Endometrial microvascular endothelial cells (primary cell): ENCODE results near the gene METTL5. TPM values are rescaled to one million over a fixed set of nuclear protein-coding genes. Genes with fewer than 3 reads are reported as not detected.
"Not testable (repeated sequence)": the region's sequence is repeated elsewhere in the genome, so short reads cannot be mapped to it uniquely, and the experiment has no call there.

ENCODE experiments used
- in situ Hi-C: cut with HindIII; loops from 2 replicates; pipeline ENCODE4 v1.10.0; 2017; ENCODE audit warnings: low sequenced_read_pairs, low pct_unique_long_range_greater_than_20kb; ENCODE audit errors: inconsistent ontology term
- total RNA-seq: library from RNA; depleted of rRNA; stranded (reverse); fragments of >200 nt; gene quantifications from one replicate; pipeline ENCODE4 v1.2.3, GENCODE V29; 2015; ENCODE audit errors: inconsistent ontology term

METTL5 gene
- 35.8 TPM for total RNA-seq

GRCh38 chr2:169824373-169825333 lies at the start of gene METTL5:
TSS of gene METTL5 (minus strand) at chr2:169824905. CDS start at chr2:169824597, 308 bp downstream.
- in situ Hi-C loops: no loop called here

GRCh38 chr2:169871994-169872393 lies 47.3 kb upstream of the METTL5 start:
- in situ Hi-C loops: no loop called here

- in situ Hi-C loops: not testable (repeated sequence)
These were observed 46.7 kb upstream of the METTL5 start for GRCh38 chr2:169871369-169871768.

- in situ Hi-C loops: no loop called here
These were observed 44.2 kb upstream of the METTL5 start for GRCh38 chr2:169868951-169869350.

- in situ Hi-C loops: no loop called here
These were observed 42.9 kb upstream of the METTL5 start for GRCh38 chr2:169867579-169867978.

GRCh38 chr2:169866230-169866629 lies 41.5 kb upstream of the METTL5 start:
- in situ Hi-C loops: not testable (repeated sequence)

GRCh38 chr2:169865492-169865891 lies 40.8 kb upstream of the METTL5 start:
- in situ Hi-C loops: no loop called here

- in situ Hi-C loops: no loop called here
These were observed 38.1 kb upstream of the METTL5 start for GRCh38 chr2:169862816-169863215.

- in situ Hi-C loops: no loop called here
These were observed 35.4 kb upstream of the METTL5 start for GRCh38 chr2:169860149-169860548.

- in situ Hi-C loops: no loop called here
These were observed 34.7 kb upstream of the METTL5 start for GRCh38 chr2:169859423-169859822.

GRCh38 chr2:169855281-169856258 lies 30.9 kb upstream of the METTL5 start:
- in situ Hi-C loops: not testable (repeated sequence)

- in situ Hi-C loops: no loop called here
These were observed 28.4 kb upstream of the METTL5 start for GRCh38 chr2:169853041-169853668.

- in situ Hi-C loops: no loop called here
These were observed 25.0 kb upstream of the METTL5 start for GRCh38 chr2:169849710-169850109.

- in situ Hi-C loops: not testable (repeated sequence)
These were observed 24.4 kb upstream of the METTL5 start for GRCh38 chr2:169848959-169849693.

- in situ Hi-C loops: no loop called here
These were observed 20.3 kb upstream of the METTL5 start for GRCh38 chr2:169845016-169845415.

GRCh38 chr2:169841625-169842024 lies 16.9 kb upstream of the METTL5 start:
- in situ Hi-C loops: not testable (repeated sequence)

GRCh38 chr2:169840747-169841142 lies 16.0 kb upstream of the METTL5 start:
- in situ Hi-C loops: no loop called here
